Spleen (tissue), 11 donors: ENCODE data around the gene C11orf24. TPM values are rescaled to one million over a fixed set of nuclear protein-coding genes. Genes with fewer than 3 reads are reported as not detected.

Experiments
- DNase-seq: peaks from one replicate; pipeline ENCODE4 v3.0.0-alpha.2; 2020
- H3K27ac ChIP-seq, 8 donors: fragments of 200-600 bp; sonication (generic) in 7 of 8; 1 replicate in 4 of 8; 2 replicates in 4 of 8; pipeline versions ENCODE4 v1.5.0 to v1.8.0; 2016 to 2021; ENCODE audit warnings: inconsistent platforms in 4 of 8, mild to moderate bottlenecking in 4 of 8, moderate library complexity in 1 of 8
- H3K27me3 ChIP-seq, 7 donors: fragments of 200-600 bp; sonication (generic) in 6 of 7; replicated peaks in 1 of 7; 1 replicate in 4 of 7; 2 replicates in 3 of 7; pipeline versions ENCODE4 v1.5.0 to v1.8.0; 2016 to 2021; ENCODE audit warnings: inconsistent platforms in 3 of 7, mild to moderate bottlenecking in 1 of 7
- H3K36me3 ChIP-seq, 6 donors: fragments of 200-600 bp; sonication (generic) in 5 of 6; 1 replicate in 4 of 6; 2 replicates in 2 of 6; pipeline versions ENCODE4 v1.5.0 to v1.8.0; 2016 to 2021; ENCODE audit warnings: inconsistent platforms in 2 of 6
- H3K4me1 ChIP-seq, 6 donors: fragments of 200-600 bp; sonication (generic) in 5 of 6; 1 replicate in 3 of 6; 2 replicates in 3 of 6; pipeline versions ENCODE4 v1.5.0 to v1.8.0; 2016 to 2021; ENCODE audit warnings: inconsistent platforms in 3 of 6
- H3K4me3 ChIP-seq, 8 donors: fragments of 200-600 bp; sonication (generic) in 7 of 8; 1 replicate in 4 of 8; 2 replicates in 4 of 8; pipeline versions ENCODE4 v1.5.0 to v1.8.0; 2016 to 2021; ENCODE audit warnings: inconsistent platforms in 4 of 8, mild to moderate bottlenecking in 4 of 8, moderate library complexity in 2 of 8
- H3K9me3 ChIP-seq, 8 donors: fragments of 200-600 bp; sonication (generic) in 7 of 8; 1 replicate in 4 of 8; 2 replicates in 4 of 8; pipeline versions ENCODE4 v1.5.0 to v1.8.0; 2016 to 2021; ENCODE audit warnings: inconsistent platforms in 4 of 8
- POLR2A ChIP-seq, 3 donors: fragments of 450-650 bp; IDR thresholded peaks; one replicate each; pipeline ENCODE4 v1.5.1; 2017; ENCODE audit warnings: antibody characterized with exemption in 3 of 3, mild to moderate bottlenecking in 1 of 3
- POLR2AphosphoS5 ChIP-seq, 3 donors: sonication (generic); formaldehyde crosslinking; IDR thresholded peaks; one replicate each; pipeline ENCODE4 v1.5.1; 2017; ENCODE audit warnings: antibody characterized with exemption in 3 of 3
- WGBS, 5 donors: extraction: QIAGEN DNeasy Blood & Tissue Kit in 3 of 5; methylation state at CpG; one replicate each; pipeline versions ENCODE4 v1.1.5 to v1.1.7; 2013 to 2018; 5-methylcytosine and 5-hydroxymethylcytosine counted together
- intact Hi-C: fragments of 100-400 bp; cut with DNase I; formaldehyde crosslinking; loops from one replicate; pipeline ENCODE4 v1.15.0; 2023; ENCODE audit warnings: low total_unique reads
- polyA plus RNA-seq, 3 donors: library from polyadenylated mRNA; stranded (reverse); fragments of 200-250 nt; gene quantifications; one replicate each; pipeline ENCODE4 v1.2.1, GENCODE V29; 2013
- total RNA-seq, 7 donors: library from RNA; depleted of rRNA in 3 of 7; stranded (reverse); fragments of >200 nt in 3 of 7; fragmentation: NEBNext Ultra II Directional in 4 of 7; extraction: Animal tissue kit (Norgen Biotek cat#: 25700) in 4 of 7; gene quantifications; one replicate each; pipeline versions ENCODE4 v1.1.0 to v1.2.1, GENCODE V29; 2016 to 2021
- TF ChIP-seq, protein P1 (sequence below), 11 experiments: fragments of 200-600 bp in 7 of 11; fragments of 450-650 bp in 4 of 11; sonication (generic) in 4 of 11; IDR thresholded peaks in 8 of 11; conservative IDR thresholded peaks in 3 of 11; 1 replicate in 7 of 11; 2 replicates in 4 of 11; pipeline versions ENCODE4 v1.4.0 to v1.8.0; 2016 to 2021; ENCODE audit warnings: antibody characterized with exemption in 11 of 11, inconsistent platforms in 4 of 11, mild to moderate bottlenecking in 1 of 11
- donor health status: healthy with polysubstance abuse.
- donor health status: DM: no; HTN: no; CAD: no; lungs with moderate emphysema.
- donor health status: DM: no; HTN: no; CAD: no.
- donor health status: Bipolar disorder and iron deficiency.
- donor health status: healthy.
- donor health status: DM: no; HTN: no; CAD: no.
- donor health status: DM: yes; HTN: yes; CAD: no.

The C11orf24 gene
- total and polyA plus RNA-seq, 10 donors = 15.9 to 36.0 (median 24.2) TPM

- peak overlapping the region in 6 of 8 donors; percentile 92 to 96 (median 94) for H3K27ac ChIP-seq
- WGBS, 5 donors = 77 to 89% (median 80%) methylated on average over 8 of the region's 8 CpGs
- DNase-seq = no peak
- H3K4me3 ChIP-seq = peak overlapping the region in 6 of 8 donors; percentile 61 to 88 (median 66)
- no peaks in the 10 kb centered on the region for H3K27me3 ChIP-seq
- TF ChIP-seq POLR2A (IDR thresholded peaks at IDR 0.05) (no peak), POLR2AphosphoS5 (IDR thresholded peaks at IDR 0.05) (no peak)
- TF ChIP-seq, protein P1, sequence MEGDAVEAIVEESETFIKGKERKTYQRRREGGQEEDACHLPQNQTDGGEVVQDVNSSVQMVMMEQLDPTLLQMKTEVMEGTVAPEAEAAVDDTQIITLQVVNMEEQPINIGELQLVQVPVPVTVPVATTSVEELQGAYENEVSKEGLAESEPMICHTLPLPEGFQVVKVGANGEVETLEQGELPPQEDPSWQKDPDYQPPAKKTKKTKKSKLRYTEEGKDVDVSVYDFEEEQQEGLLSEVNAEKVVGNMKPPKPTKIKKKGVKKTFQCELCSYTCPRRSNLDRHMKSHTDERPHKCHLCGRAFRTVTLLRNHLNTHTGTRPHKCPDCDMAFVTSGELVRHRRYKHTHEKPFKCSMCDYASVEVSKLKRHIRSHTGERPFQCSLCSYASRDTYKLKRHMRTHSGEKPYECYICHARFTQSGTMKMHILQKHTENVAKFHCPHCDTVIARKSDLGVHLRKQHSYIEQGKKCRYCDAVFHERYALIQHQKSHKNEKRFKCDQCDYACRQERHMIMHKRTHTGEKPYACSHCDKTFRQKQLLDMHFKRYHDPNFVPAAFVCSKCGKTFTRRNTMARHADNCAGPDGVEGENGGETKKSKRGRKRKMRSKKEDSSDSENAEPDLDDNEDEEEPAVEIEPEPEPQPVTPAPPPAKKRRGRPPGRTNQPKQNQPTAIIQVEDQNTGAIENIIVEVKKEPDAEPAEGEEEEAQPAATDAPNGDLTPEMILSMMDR (IDR thresholded peaks at IDR 0.05 in 8 of 11, conservative IDR thresholded peaks at IDR 0.05 in 3 of 11) = no peak
- no peaks in the 10 kb centered on the region for H3K9me3 ChIP-seq
- intact Hi-C loops = no loop called here
- peaks cover 0 to 28% (median 17%) of the 10 kb centered on the region in 6 donors for H3K36me3 ChIP-seq
- H3K4me1 ChIP-seq = peaks cover 28 to 92% (median 68%) of the 10 kb centered on the region in 6 donors
These were observed 1.4 kb downstream of the C11orf24 start for GRCh38 chr11:68270196-68271022.

GRCh38 chr11:68269414-68270081, 2.2 kb downstream of the C11orf24 start:
- H3K4me3 ChIP-seq = no peak overlapping the region
- no peak for TF ChIP-seq POLR2AphosphoS5 (IDR thresholded peaks at IDR 0.05)
- peaks cover 28 to 94% (median 71%) of the 10 kb centered on the region in 6 donors for H3K4me1 ChIP-seq
- H3K27me3 ChIP-seq = no peaks in the 10 kb centered on the region
- peaks cover 0 to 37% (median 17%) of the 10 kb centered on the region in 6 donors for H3K36me3 ChIP-seq
- H3K27ac ChIP-seq = no peak overlapping the region
- intact Hi-C loops = no loop called here
- no peaks in the 10 kb centered on the region for H3K9me3 ChIP-seq
- WGBS, 5 donors = 72 to 89% (median 81%) methylated on average over 10 of the region's 10 CpGs
- DNase-seq = no peak

DNA sequence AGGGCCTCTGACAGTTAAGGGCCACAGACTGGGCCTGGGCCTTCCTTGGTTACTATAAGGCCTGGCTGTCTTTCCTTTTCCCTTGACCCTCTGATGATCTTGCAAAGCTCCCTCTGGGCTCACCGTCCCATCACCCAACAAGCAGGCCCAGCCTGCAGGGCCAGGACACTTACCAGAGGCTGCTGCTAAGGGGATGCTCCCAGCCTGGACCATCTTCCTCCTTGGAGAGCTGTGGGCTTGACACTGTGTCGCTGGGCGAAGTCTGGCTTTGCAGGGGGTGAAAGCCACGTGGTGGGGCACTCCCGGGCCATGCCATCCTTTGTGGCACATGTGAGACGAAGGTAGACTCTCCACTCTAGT, 3.9 kb downstream of the C11orf24 start:
- H3K27me3 ChIP-seq = no peaks in the 10 kb centered on the region
- TF ChIP-seq POLR2AphosphoS5 (IDR thresholded peaks at IDR 0.05) (no peak), POLR2A (IDR thresholded peaks at IDR 0.05) (no peak)
- TF ChIP-seq, protein P1 (IDR thresholded peaks at IDR 0.05 in 8 of 11, conservative IDR thresholded peaks at IDR 0.05 in 3 of 11) = no peak
- WGBS, 5 donors = 90 to 97% (median 95%) methylated on average over 6 of the region's 6 CpGs
- H3K4me3 ChIP-seq = no peak overlapping the region
- H3K4me1 ChIP-seq = peaks cover 28 to 79% (median 61%) of the 10 kb centered on the region in 6 donors
- intact Hi-C loops = no loop called here
- H3K36me3 ChIP-seq = peaks cover 0 to 51% (median 28%) of the 10 kb centered on the region in 6 donors
- no peak for DNase-seq
- H3K9me3 ChIP-seq = no peaks in the 10 kb centered on the region
- H3K27ac ChIP-seq = peak overlapping the region in 4 of 8 donors; percentile 8 to 82 (median 77)

- Histone ChIP-seq H3K27ac (peak overlapping the region; percentile 13 to 82 (median 72)), H3K9me3 (no peaks in the 10 kb centered on the region), H3K4me3 (peak overlapping the region in 1 of 8 donors; percentile 21), H3K4me1 (peaks cover 28 to 72% (median 55%) of the 10 kb centered on the region in 6 donors), H3K36me3 (peaks cover 0 to 58% (median 35%) of the 10 kb centered on the region in 6 donors), H3K27me3 (no peaks in the 10 kb centered on the region)
- WGBS, 5 donors = 86 to 91% (median 90%) methylated on average over 12 of the region's 12 CpGs
- TF ChIP-seq, protein P1 (IDR thresholded peaks at IDR 0.05 in 8 of 11, conservative IDR thresholded peaks at IDR 0.05 in 3 of 11) = no peak
- TF ChIP-seq POLR2A (IDR thresholded peaks at IDR 0.05) (no peak), POLR2AphosphoS5 (IDR thresholded peaks at IDR 0.05) (no peak)
- intact Hi-C loops = no loop called here
- no peak for DNase-seq
These were observed 4.6 kb downstream of the C11orf24 start for GRCh38 chr11:68266936-68267880.
